Measurements from ENCODE around the gene CCDC192. TPM values are rescaled to one million over a fixed set of nuclear protein-coding genes. Genes with fewer than 3 reads are reported as not detected.
A peak's percentile ranks its signal among the peaks of the same experiment; 100 is the strongest.

Gene CCDC192
- total RNA-seq, 1 donor from 2014 or later = not detected

DNA sequence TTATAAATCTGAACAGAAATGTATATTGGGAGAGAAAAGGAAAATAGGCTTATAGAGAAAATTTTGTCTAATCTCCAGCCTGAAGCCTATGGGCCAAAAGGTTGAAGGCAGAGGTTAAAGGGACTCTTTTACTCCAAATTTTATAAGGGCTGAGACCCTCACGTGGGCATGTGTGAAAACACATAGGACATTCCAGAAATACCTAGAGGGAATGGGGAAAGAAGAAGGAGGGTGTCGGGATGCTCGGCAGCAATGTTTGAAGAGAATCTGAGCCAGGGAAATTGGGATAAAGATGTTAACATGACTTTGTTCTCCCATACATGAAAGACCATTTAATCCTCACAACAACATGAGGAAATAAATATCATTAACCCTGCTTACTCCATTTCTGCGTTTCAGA lies 278.3 kb downstream of the CCDC192 start:
- Histone ChIP-seq H3K4me2 (ENCODE audit: low read length) (no peak overlapping the region), H3K27me3 (ENCODE audit: insufficient read depth, low read length) (no peaks in the 10 kb centered on the region), H3K27ac (ENCODE audit: low read depth, low read length) (no peak overlapping the region), H3K9me3 (ENCODE audit: insufficient read depth, low read depth, low read length) (no peaks in the 10 kb centered on the region), H4K20me1 (ENCODE audit: insufficient read depth, low read length) (no peaks in the 10 kb centered on the region), H3K9ac (ENCODE audit: low read length) (no peak overlapping the region), H2AFZ (ENCODE audit: low read depth, low read length) (no peak overlapping the region), H3K36me3 (ENCODE audit: insufficient read depth, low read length) (peaks cover 2% of the 10 kb centered on the region), H3K4me3 (ENCODE audit: insufficient read depth, low read depth, low read length) (no peak overlapping the region), H3K79me2 (ENCODE audit: insufficient read depth, low read length) (no peaks in the 10 kb centered on the region), H3K4me1 (ENCODE audit: insufficient read depth, low read length) (no peaks in the 10 kb centered on the region)
- FAIRE-seq = no peak
- H3K27ac Mint-ChIP-seq (ENCODE audit: unreplicated experiment) = no peak overlapping the region
- H3K4me1 Mint-ChIP-seq (ENCODE audit: low read depth, unreplicated experiment) = peaks cover 3% of the 10 kb centered on the region
- no peak for DNase-seq (ENCODE audit: low read depth)
- no peaks in the 10 kb centered on the region for H3K9me3 Mint-ChIP-seq (ENCODE audit: unreplicated experiment)
- no peaks in the 10 kb centered on the region for H3K27me3 Mint-ChIP-seq (ENCODE audit: low read depth, unreplicated experiment)
- no peaks in the 10 kb centered on the region for H3K36me3 Mint-ChIP-seq (ENCODE audit: low read depth, unreplicated experiment)
- H3K4me3 Mint-ChIP-seq (ENCODE audit: unreplicated experiment) = no peak overlapping the region
- no peak for TF ChIP-seq EZH2 (IDR thresholded peaks at IDR 0.05; ENCODE audit: insufficient read depth, low read length)
- TF ChIP-seq, protein P1, sequence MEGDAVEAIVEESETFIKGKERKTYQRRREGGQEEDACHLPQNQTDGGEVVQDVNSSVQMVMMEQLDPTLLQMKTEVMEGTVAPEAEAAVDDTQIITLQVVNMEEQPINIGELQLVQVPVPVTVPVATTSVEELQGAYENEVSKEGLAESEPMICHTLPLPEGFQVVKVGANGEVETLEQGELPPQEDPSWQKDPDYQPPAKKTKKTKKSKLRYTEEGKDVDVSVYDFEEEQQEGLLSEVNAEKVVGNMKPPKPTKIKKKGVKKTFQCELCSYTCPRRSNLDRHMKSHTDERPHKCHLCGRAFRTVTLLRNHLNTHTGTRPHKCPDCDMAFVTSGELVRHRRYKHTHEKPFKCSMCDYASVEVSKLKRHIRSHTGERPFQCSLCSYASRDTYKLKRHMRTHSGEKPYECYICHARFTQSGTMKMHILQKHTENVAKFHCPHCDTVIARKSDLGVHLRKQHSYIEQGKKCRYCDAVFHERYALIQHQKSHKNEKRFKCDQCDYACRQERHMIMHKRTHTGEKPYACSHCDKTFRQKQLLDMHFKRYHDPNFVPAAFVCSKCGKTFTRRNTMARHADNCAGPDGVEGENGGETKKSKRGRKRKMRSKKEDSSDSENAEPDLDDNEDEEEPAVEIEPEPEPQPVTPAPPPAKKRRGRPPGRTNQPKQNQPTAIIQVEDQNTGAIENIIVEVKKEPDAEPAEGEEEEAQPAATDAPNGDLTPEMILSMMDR (IDR thresholded peaks at IDR 0.05; ENCODE audit: insufficient read depth, low read depth, low read length) = no peak

GRCh38 chr5:127985811-127986325 lies 282.7 kb downstream of the CCDC192 start:
- H3K9ac ChIP-seq (ENCODE audit: low read length) = no peak overlapping the region
- H4K20me1 ChIP-seq (ENCODE audit: insufficient read depth, low read length) = no peaks in the 10 kb centered on the region
- H3K9me3 Mint-ChIP-seq (ENCODE audit: unreplicated experiment) = peaks cover 2% of the 10 kb centered on the region
- no peaks in the 10 kb centered on the region for H3K27me3 ChIP-seq (ENCODE audit: insufficient read depth, low read length)
- TF ChIP-seq, protein P1 (IDR thresholded peaks at IDR 0.05; ENCODE audit: insufficient read depth, low read depth, low read length) = no peak
- TF ChIP-seq EZH2 (IDR thresholded peaks at IDR 0.05; ENCODE audit: insufficient read depth, low read length) = no peak
- peaks cover 10% of the 10 kb centered on the region for H3K4me1 Mint-ChIP-seq (ENCODE audit: low read depth, unreplicated experiment)
- no peaks in the 10 kb centered on the region for H3K36me3 ChIP-seq (ENCODE audit: insufficient read depth, low read length)
- no peak overlapping the region for H3K27ac ChIP-seq (ENCODE audit: low read depth, low read length)
- no peak overlapping the region for H3K4me3 ChIP-seq (ENCODE audit: insufficient read depth, low read depth, low read length)
- no peak overlapping the region for H3K4me3 Mint-ChIP-seq (ENCODE audit: unreplicated experiment)
- DNase-seq (ENCODE audit: low read depth) (no peak), FAIRE-seq (no peak)
- H3K79me2 ChIP-seq (ENCODE audit: insufficient read depth, low read length) = no peaks in the 10 kb centered on the region
- no peaks in the 10 kb centered on the region for H3K36me3 Mint-ChIP-seq (ENCODE audit: low read depth, unreplicated experiment)
- peaks cover 9% of the 10 kb centered on the region for H3K4me1 ChIP-seq (ENCODE audit: insufficient read depth, low read length)
- H3K9me3 ChIP-seq (ENCODE audit: insufficient read depth, low read depth, low read length) = no peaks in the 10 kb centered on the region
- no peak overlapping the region for H3K4me2 ChIP-seq (ENCODE audit: low read length)
- no peak overlapping the region for H3K27ac Mint-ChIP-seq (ENCODE audit: unreplicated experiment)
- no peaks in the 10 kb centered on the region for H3K27me3 Mint-ChIP-seq (ENCODE audit: low read depth, unreplicated experiment)
- no peak overlapping the region for H2AFZ ChIP-seq (ENCODE audit: low read depth, low read length)

- Histone ChIP-seq H2AFZ (ENCODE audit: low read depth, low read length) (no peak overlapping the region), H3K4me2 (ENCODE audit: low read length) (peak overlapping the region; percentile 40)
- no peak for FAIRE-seq
Observed at GRCh38 chr5:127987354-127988145, 284.4 kb downstream of the CCDC192 start.

More at GRCh38 chr5:127987354-127988145, 284.4 kb downstream of the CCDC192 start:
- no peak overlapping the region for H3K4me3 Mint-ChIP-seq (ENCODE audit: unreplicated experiment)
- H3K36me3 ChIP-seq (ENCODE audit: insufficient read depth, low read length) = no peaks in the 10 kb centered on the region
- H3K27ac ChIP-seq (ENCODE audit: low read depth, low read length) = peak overlapping the region; percentile 56
- H3K27ac Mint-ChIP-seq (ENCODE audit: unreplicated experiment) = peak overlapping the region; percentile 62
- H3K9me3 Mint-ChIP-seq (ENCODE audit: unreplicated experiment) = peaks cover 2% of the 10 kb centered on the region
- H3K9ac ChIP-seq (ENCODE audit: low read length) = no peak overlapping the region
- H3K4me1 Mint-ChIP-seq (ENCODE audit: low read depth, unreplicated experiment) = peaks cover 8% of the 10 kb centered on the region
- H4K20me1 ChIP-seq (ENCODE audit: insufficient read depth, low read length) = no peaks in the 10 kb centered on the region
- H3K4me1 ChIP-seq (ENCODE audit: insufficient read depth, low read length) = peaks cover 9% of the 10 kb centered on the region
- DNase-seq (ENCODE audit: low read depth) = no peak
- no peaks in the 10 kb centered on the region for H3K27me3 Mint-ChIP-seq (ENCODE audit: low read depth, unreplicated experiment)
- H3K27me3 ChIP-seq (ENCODE audit: insufficient read depth, low read length) = no peaks in the 10 kb centered on the region
- H3K79me2 ChIP-seq (ENCODE audit: insufficient read depth, low read length) = no peaks in the 10 kb centered on the region
- H3K4me3 ChIP-seq (ENCODE audit: insufficient read depth, low read depth, low read length) = no peak overlapping the region
- no peaks in the 10 kb centered on the region for H3K9me3 ChIP-seq (ENCODE audit: insufficient read depth, low read depth, low read length)
- TF ChIP-seq, protein P1 (IDR thresholded peaks at IDR 0.05; ENCODE audit: insufficient read depth, low read depth, low read length) = no peak
- TF ChIP-seq EZH2 (IDR thresholded peaks at IDR 0.05; ENCODE audit: insufficient read depth, low read length) = no peak
- H3K36me3 Mint-ChIP-seq (ENCODE audit: low read depth, unreplicated experiment) = no peaks in the 10 kb centered on the region

All from astrocyte (in vitro differentiated cells and primary cell).